NK-92 (cell line): ENCODE data around the gene PINLYP.

Experiments
- DNase-seq: peaks from one replicate; lab custom pipeline; 2025; ENCODE audit not compliant: unreplicated experiment; lab: John Stamatoyannopoulos, UW

The PINLYP gene

DNA sequence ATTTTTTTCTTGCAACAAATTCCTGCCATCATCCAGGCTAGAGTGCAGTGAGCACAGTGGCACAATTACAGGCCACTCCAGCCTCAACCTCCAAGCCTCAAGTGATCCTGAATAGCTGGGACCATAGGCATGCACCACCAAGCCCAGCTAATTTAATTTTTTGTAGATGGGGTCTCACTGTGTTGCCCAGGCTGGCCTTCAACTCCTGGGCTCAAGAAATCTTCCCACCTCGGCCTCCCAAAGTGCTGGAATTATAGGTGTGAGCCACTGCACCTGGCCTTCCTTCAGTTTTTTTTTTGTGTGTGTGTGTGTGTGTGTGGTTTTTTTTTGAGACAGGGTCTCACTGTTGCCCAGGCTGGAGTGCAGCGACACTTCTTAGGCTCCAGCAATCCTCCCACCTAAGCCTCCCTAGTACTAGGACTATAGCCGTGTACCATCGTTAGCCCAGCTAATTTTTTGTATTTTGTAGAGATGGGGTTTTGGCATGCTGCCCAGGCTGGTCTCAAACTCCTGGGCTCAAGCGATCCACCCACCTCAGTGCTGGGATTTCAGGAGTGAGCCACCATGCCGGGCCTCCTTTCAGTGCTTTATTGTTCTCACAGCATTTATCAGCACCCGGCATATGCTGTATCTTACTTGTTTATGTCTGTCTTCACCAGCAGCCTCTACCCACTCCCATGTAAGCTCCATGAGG is 30.4 kb downstream of the PINLYP start:
- DNase-seq: no peak

DNA sequence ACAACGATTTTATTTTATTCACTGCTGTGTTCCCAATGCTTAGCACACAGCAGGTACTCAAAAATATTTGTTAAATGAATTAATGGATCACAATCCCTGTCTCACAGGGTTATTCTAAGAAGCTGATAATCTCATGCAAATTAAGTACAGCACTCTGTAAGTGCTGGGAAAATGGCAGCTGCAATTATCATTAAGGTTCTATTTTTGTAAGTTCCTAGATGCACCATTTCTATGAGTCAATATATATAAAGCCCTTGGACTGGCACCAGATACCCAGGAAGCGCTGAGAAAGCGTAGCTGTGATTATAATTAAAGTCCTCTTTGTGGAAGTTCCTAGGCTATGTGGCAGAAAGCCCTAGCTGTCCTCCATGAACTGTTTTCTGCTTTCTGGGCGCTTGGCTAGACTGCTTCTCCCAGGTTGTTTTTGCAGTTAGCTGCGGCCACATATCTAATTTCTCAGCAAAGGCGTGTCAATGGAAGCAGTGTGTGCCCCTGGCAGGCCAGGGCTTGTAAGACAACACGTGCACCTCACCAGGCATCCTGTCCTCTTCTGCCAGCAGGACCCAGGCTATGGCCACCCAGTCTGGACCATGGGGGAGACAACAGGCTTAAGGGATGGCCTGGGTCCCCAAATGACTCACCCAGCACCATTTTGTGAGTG is 31.1 kb downstream of the PINLYP start:
- no peak for DNase-seq

DNA sequence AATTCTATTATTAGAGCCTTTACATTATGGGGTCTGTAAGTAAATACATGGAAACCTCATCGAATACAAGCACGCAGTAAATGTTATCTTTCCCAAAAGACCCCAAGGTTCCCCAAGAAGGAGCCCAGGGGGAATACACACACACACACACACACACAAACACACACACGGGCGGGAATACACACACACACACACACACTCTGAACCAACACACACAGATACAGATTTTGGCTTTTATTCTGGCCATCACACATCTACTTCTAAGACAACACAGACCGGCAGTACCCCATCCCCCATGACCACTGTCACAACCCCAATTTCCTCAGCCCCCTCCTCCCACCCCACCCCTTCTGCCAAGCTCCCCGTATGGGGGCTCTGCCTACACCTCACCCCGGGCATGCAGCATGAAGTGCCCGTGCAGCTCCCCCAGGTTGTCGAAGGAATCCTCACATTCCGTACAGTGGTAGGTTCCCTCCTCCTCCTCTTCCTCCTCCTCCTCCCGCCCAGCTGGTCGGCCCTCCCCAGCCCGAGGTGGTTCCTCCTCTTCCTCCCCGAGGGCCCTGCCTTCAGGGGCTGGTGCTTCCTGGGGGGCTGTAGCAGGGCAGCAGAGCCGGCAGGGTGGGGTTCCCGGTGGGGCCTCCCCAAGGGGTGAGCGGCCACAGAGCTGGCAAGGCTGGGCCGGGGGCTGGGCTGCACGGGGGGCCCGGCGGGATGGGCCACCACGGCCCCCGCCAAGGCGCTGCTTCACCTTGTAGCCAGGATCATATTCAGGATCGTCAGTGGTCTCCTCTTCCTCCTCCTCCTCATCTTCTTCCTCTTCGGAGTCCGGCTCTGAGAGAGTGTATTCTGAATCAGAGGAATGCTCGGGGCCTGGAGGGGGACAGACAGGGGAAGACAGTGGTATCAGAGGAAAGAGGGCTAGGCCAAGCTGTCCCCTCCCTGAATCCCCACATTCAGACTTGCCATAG is 31.9 kb downstream of the PINLYP start:
- no peak for DNase-seq

DNA sequence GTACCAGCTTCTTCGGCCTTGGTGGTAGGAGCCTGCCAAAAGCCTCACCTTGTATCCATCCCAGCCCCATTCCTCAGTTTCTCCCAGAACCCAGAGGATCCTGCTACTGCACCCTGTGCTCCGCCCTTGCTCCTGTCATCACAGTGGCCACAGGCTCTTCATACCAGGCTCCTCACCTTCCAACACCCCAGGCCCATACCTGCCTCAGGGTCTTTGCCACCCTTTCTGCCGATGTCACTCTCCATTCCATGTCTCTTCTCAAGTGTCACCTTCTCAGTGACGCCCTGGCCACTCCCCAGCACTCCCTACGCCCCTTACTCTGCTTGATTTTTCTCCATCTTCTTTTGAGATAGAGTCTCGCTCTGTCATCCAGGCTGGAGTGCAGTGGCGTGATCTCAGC is 34.3 kb downstream of the PINLYP start:
- no peak for DNase-seq

DNA sequence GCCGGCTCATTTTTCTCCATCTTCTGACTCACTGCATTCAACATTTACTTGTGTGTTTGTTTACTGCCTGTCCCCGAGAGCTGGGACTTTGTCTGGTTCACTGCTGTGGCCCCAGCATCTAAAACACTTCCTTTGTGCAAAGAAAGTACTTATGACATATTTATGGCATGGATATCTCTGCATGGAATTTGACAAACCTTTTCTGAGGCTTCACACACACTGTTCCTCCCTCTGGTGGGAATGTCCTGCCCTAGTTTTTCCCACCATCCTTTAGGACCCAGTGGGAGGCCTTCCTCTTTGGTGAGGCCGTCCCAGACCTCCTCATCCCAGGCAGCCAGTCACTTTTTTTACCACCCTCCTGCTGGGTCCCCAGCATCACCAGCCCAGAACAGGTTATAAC is 34.9 kb downstream of the PINLYP start:
- no peak for DNase-seq

DNA sequence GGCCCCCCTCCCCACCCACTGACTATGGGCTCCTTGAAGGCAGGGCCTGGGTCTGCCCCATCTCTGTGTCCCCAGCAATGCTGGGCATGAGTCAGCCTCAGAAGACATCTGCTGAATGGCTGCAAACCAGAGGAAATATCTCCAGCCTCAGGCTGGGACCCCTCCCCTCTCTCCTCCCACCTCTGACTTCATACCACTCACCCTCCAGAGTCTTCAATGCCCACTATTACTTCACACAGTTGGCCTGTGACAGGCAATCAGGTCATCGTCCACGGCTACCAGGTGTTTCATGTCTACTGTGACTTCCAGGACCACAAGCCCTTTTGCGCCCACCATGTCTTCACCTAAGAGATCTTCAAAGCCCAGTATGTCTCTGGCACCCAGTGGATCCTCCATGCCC is 36.2 kb downstream of the PINLYP start, which contains the start of gene SRRM5:
Gene SRRM5, plus strand, starts transcription at position 301 of the 400 bp plus-strand sequence. Its CDS starts 34 bp downstream, at position 335.
- DNase-seq: no peak

DNA sequence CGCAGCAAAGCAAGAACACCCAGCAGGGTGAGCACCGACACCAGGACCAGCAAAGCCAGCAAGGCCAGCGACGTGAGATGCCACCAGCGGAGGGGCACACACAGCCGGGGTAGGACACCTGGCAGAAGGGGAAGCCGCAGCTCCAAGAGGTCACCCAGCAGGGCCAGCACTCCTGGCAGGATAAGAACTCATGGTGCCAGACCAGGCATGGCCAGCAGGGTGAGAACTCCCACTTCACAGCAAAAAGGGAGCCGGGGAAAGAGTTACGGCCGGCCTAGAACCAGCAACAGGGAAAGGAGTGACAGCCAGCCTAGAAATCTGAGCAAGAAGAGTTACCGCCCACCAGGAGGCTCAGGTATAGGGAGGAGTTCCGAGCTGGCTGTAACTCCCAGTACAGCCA is 36.8 kb downstream of the PINLYP start:
- no peak for DNase-seq

DNA sequence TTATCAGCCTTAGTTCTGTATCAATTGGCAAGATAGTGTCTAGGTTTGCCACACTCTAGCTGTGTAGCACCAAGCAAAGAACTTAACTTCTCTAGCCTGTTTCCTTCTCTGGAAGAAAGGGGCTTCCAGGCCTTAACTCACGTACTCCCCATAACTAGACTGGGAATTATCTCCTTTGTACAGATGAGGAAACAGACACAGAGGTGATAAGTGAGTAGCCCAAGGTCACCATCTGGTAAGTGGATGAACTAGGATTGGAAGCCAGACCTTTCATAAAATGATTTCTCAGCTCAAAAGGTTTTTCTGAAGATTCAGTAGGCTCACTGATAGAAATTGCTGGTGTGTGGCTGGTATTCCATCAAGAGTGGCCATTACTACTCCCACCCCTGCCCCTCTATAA is 40.7 kb downstream of the PINLYP start:
- DNase-seq: no peak

DNA sequence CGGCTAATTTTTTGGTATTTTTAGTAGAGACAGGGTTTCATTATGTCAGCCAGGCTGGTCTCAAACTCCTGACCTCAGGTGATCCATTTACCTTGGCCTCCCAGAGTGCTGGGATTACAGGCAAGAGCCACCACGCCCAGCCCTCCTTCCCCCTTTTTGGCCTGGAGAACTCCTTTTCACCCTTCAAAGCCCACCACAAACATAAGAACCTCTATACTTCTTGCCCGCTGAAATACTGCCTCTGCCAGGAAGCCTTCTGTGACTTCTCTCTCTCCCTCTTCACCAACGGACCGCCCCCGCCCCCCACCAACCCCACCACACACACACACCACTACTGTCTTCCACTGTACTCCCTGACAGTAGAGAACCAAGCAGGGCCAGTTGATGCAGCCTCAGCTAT is 41.4 kb downstream of the PINLYP start:
- DNase-seq: no peak

DNA sequence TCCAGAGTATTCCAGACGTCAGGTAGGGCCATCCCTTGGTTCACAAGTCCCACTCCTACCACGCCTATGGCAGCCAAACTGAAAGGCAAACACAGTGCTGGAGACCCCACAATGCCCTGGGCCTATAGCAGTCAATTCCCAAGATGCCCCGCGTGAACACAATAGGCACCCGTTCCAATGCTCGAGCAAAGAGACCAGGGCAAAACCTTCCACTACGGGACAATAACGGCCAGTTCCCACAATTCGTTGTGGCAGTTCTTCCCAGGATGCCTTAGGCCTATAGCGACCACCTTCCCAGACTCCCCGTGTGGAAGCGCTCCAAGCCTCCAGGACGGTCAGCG is 43.3 kb downstream of the PINLYP start:
- DNase-seq: no peak

DNA sequence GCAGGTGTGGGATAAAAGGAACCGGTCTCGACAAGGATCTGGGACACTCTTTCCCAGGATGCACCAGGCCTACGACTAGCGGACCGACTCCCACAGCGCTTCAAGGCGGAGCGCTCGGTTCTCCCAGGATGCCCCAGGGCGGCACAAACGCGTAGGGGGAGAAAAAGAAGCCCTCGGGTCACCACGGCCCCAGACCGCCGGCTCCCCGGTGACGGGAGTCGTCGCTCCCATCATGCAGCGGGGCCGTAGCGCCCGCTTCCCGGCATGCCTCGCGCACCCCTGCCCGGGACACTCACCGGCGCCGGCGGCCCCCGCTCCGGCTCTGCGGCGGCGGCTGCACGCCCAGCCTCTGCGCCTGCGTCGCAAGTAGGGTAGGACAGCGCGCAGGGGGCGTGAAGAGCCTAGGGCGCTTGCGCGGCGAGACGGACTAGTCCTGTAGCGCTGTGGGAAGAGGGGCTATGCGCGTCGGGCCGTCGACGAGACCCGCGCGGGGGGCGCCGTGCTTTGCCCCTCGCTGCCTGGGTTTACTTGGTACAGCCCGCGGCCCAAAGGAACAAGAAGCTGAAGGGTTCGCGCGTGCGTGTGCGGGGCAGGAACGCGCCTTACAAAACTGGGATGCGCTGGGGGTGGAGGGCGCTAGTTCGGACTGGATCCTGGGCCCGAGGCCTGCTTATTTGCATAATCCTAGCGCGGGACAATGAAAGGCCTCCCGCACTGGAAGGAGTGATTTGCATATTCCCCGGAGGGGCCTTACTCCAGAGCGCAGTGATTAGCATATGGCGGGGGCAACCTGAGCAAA is 43.9 kb downstream of the PINLYP start, which contains the start of gene ZNF428:
Gene ZNF428, minus strand, starts transcription at position 368 of the 799 bp plus-strand sequence. CDS start 5,325 bp downstream, outside the sequence.
- no peak for DNase-seq

DNA sequence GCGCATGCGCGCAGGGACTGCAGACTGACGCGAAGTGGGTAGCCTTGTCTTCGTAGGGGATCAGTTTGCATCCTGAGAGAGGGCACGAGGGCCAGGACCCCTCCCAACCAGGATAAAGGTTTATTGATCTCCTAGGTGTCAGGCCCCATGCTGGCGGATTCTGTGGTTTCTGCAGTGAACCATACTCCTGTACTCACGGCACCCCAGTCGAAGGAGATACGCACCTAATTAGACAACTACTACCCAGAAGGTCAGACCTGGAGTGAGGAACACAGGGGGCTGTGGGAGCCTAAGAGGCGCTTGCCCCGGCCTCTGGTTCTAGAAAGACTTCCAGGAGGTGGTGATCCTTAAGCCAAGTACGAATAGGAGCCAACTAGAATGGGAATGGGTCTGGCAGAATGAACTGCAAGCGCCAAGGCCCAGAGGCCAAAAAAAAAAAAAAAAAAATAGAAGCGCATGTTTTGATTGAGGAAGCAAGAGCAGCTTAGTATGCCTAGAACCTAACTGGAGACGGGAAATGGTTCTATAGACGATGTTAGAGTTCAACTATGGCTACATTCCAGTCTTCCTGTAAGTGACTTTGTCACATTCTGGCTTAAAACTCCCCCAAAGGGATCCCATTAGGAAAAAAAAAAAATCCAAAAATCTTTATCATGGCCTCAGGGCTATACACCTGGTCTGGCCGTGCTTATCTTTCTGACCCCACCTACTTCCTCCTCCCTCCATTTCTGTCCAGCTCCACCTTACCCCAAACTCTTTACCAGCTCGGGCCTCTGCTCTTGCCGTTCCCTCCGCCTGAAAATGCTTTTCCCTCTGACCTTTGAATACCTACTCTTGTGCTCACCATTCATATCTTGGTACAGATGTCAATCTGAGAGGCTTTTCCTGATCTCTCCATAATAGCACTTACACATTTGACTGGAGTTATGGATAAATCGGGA is 44.7 kb downstream of the PINLYP start:
- DNase-seq: no peak

DNA sequence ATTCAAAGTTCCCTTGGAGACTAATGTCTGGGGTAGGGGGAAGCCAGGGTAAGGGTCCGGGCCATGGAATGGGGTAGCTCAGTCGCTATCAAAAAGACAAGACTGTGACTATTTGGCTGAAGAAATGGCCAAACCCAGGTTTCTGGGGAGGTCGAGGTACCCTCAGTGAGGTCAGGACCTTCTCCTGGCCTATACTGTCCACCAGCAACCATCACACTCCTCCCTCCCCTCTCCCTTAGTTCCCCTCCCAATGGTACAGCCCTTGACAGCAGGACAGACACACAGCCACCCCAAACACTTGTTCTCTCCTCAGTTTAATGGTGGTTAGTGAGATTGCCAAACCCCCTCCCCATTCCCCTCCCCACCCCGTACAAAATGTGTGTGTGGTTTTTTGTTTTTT is 46.5 kb downstream of the PINLYP start:
- DNase-seq: no peak

DNA sequence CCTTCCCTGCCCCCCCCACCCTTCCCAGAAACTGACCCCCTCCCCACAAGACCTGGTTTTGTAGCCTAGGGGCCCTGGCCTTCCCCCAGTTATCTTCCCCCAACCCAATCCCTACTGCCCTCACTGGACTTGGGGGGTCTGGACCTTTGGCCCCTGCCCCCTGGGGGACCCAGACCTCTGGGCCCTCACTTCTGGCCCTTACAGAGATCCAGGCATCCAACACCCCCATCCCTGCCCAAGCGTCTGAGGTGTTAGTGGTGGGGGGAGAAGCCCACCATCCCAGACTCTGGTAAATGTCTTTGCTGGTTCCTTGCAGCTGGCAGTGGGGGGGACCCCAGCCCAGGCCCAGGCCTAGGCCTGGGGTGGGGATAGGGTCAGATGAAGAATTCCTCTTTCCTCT is 47.4 kb downstream of the PINLYP start:
- no peak for DNase-seq

DNA sequence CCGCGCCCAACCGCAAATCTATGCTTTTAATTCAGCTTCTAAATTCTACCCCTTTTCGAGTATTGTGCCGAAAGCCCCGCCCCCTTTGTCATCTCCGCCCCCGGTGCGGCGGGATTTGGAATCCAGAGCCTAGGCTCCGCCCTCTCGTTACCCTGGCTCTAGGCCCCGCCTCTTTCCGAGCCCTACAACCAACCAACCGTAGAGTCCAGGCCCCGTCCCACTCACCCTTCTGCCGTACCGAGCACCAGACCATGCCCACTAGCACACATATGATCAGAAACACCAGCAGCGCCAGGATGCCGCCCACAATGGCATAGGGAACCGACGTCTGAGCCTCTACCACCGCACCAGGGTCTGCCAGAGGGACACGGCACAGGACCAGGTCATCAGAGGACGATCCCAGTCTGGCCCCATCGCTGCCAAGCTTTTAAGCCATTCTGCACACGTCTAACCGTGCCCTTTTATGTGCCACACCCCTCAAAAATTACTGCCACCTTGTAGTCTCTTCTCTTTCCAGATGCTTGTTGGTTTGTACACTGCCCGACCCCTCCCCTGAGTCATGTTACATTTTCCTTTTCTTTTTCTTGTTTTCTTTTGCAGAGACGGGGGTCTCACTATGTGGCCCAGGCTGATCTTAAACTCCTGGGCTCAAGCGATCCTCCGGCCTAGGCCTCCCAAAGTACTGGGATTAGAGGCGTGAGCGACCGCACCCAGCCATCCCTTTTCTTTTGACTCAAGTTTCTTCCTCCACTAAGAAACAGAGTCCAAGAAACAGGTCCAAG is 48.5 kb downstream of the PINLYP start:
- no peak for DNase-seq

DNA sequence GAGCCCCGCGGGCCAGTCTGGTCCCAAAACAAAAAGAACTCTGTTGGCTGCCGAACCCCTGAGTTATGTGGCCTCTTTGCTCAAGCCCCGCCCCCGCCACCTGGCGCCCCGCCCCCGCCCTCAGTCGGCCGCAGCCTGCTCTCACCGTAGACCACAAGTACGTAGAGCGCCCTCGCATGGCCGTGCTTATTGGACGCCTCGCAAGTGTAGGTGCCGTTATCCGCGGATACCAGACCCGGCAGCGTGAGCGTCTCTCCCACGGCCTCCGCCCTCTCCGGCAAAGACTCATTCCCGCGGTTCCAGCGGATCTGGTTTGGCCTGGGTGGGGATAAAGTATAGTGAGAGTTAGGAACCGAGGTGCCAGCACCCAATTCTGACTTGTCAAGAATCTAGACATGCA is 49.3 kb downstream of the PINLYP start:
- no peak for DNase-seq

DNA sequence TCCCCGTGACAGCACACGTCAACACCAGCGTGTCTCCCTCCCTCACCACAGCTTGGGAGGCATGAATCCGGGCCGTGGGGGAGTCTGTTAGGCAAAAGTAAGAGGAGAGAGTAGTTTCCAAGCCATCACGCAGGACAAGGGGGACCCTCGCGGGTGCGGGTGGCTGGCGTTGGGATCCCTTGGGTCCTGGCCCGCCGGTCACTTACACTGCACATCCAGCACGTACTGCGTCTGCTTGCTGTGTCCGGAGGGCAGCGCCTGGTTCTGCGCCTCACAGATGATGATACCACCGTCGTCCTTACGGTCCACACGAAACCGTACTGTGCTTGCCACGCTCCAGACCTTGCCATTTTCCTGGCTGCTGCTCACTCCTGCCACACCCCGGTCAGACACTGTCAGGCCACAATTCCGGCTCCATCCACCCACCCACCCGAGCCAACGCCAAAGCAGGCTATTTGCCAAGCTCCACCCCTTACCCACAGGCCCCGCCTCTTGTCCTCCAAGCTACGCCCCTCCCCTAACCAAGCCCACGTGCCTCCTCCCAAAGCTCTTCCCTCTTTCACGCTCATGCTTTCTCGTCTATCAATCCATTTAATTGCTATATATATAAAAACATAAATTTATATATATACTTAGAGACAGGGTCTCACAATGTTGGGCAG is 50.4 kb downstream of the PINLYP start:
- DNase-seq: no peak

DNA sequence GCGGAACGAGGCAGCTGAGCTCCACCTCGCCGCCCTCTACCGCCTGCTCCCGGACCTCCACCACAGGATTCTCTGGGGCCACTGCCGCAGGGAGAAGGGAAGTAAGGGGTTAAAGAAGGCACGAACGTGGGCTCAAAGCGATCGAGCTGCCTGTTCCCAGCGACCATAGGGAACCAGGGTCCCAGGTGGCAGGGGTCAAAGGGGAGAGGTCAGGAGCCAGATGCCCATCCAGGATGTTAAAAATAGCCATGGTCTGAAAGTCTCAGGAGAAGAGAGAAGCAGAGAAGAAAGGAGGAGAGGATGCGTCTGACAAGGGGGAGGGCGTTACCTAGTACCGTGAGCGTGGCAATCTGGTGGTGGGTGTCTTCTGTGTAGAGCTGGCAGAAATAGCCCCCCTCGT is 51.2 kb downstream of the PINLYP start:
- no peak for DNase-seq
